HL-60/S4 (cell line): ENCODE results near the gene LRRC55.

Source experiments
- in situ Hi-C: fragments of 300-500 bp; cut with MboI; formaldehyde crosslinking; loops from 2 replicates; pipeline ENCODE4 v1.14.3; 2022; ENCODE audit warnings: low sequenced_read_pairs

The LRRC55 gene

DNA sequence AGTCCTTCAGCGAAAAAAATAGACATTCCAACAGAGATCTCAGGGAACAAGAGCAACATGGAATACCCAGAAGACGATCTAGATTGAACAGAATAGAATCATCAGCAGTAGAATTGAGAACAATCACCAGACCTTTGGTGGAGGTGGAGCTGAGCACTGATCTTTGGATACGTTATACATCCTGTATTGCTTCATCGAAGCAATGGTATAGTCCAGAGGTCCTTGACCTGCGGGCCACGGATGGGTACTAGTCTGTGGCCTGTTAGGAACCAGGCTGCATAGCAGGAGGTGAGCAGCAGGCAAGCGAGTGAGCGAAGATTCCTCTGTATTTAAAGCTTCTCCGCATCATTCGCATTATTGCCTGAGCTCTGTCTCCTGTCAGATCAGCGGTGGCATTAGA lies 17.6 kb downstream of the LRRC55 start:
- in situ Hi-C loops, result no loop called here

DNA sequence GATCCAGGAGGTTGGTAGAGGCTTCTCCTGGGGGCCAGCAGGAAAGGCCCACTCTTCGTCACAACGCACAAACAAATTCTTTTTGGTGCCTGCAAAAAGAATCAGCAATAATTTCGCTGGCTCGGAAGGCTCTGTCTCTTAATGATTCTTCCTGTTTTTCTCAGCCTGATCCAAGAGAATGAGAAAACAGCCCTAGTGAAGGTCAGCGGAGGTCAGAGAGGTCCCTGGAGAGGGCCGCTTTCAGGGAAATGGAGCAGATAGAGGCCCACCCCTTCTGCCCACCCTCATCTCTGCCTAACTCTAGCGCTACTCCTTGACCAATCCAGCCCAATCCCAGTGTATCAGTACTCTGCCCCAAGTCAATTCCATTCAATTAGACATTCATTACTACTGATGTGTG lies 19.2 kb downstream of the LRRC55 start:
- in situ Hi-C loops, result loop anchor here (25.0 kb wide), 1 partner anchor 111 kb away; the partner anchor contains the start of gene TNKS1BP1

DNA sequence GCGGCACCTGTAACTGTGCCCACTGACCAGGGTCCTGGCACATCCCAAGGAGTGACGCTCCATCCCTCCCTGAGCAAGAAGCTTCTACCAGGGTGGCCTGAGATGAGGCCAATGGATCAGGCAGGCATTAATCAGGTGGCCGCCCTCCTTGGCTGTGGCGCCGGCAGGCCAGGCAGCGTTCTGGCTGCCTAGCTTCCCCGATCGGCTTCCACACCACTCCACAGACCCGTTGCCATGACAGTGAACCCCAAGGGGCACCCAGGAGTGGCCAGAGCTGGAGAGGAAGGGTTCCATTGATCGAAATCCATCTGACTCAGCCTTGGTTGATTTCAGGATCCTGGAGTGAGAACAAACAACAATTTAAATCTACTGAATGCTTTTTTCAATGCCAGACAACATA lies 20.5 kb downstream of the LRRC55 start:
- in situ Hi-C loops, result loop anchor here (25.0 kb wide), 1 partner anchor 110 kb away; the partner anchor contains the start of gene TNKS1BP1

DNA sequence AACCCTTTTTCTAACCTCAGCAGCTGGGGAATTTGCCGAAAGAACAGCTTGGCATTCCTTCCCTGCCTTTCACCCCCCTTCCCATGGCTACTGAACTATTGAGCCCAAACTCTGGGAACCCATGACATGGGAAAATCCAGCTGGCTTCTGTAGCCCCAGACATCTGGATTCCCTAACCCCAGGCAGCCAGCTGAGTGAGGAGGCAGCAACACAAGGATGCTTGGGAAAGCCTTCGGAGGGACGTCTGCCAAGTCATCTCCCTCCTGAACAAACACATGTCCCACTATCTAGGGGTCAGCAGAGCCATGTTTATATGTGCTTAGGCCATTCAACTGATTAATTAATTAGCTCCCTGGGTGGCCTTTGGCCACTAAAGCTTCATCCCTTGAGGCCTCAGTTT lies 21.6 kb downstream of the LRRC55 start:
- in situ Hi-C loops, result loop anchor here (25.0 kb wide), 1 partner anchor 109 kb away; the partner anchor contains the start of gene TNKS1BP1

DNA sequence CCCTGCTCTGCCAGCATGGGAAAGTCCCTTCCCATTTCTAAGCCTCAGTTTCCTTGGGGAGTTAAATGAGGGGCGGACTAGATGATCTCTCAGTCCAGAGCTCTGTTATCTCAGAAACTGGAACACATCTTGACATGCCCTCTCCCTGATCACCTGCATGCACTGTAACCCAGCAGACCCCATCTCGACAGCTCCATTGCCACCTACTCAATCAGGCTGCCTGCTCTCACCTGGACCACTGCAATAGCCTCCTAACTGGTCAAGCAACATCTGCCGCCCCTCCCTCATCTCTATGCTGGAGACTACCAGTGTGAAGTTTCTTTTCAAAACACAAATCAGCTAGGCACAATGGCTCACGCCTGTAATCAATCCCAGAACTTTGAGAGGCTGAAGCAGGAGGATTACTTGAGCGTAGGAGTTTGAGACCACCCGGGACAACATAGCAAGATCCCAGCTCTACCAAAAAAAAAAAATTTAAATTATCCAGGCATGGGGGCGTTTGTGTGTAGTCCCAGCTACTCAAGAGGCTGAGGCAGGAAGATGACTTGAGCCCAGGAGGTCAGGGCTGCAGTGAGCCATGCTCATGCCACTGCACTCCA lies 22.2 kb downstream of the LRRC55 start:
- in situ Hi-C loops, result loop anchor here (25.0 kb wide), 1 partner anchor 108 kb away; the partner anchor contains the start of gene TNKS1BP1

DNA sequence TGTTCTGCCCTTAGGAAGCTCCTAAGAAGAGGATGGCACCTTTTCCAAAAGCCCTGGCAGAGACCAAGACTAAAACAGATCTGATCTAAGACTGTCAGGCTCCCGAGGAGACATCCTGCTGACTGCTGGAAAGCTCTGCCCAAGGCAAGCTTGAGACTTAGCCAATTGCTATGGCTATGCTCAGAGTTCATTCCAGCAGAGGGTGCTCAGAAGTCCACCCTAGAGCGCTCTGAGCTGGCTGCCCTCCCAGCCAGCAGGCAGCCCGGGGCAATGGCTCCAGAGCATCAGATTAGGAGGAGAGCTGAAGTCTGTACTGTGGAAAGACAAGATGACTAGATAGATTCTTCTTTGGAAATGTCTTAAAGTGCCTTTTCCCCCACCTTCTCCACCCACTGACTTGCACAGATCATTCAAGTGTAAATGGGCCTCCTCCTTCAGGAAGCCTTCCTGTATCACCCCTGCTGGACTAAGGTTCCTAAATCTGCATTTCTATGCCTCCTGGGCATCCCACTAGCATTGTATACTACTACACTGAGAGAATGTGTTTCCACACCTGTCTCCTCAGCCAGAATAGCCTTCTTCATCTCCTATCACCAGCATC lies 23.4 kb downstream of the LRRC55 start:
- in situ Hi-C loops, result loop anchor here (25.0 kb wide), 1 partner anchor 107 kb away; the partner anchor contains the start of gene TNKS1BP1

DNA sequence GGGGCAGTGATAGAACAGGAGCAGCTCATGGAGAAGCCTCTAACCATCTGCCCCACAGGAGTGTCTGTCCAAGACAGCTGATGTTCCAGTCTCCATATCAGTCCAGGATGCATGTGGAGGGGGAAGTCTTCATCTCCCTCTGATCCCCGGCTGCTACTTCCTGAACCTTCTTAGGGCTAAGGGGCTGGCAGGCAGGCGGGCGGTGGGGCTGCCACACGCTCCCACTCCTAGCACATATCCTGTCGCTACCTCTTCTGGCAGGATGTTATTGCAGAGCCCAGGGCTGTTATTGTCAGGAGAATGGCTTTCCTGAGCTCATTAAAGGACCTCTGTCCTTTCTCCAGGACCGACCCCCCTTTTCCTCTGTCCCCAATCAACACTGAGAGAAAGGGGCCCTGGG lies 25.4 kb downstream of the LRRC55 start:
- in situ Hi-C loops, result loop anchor here (25.0 kb wide), 1 partner anchor 105 kb away; the partner anchor contains the start of gene TNKS1BP1

DNA sequence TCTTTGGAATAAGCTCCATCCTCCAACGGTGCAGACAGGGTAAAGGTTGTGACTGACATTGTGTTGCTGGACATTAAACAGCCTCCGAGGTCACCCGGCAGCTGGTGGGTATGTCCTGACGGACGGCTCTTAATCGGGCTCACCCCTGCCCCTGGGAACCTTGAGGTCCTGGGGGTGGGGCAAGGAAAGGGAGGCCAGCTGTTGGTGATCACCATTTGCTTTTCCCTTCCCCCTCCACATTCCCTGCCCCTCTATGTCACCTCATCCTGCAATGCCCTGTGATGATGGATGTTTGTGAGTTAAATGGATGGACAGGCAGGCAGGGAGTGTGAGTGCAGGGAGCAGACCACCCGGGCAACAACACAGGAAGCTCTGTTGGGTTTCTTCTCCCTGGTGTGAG lies 29.0 kb downstream of the LRRC55 start:
- in situ Hi-C loops, result loop anchor here (25.0 kb wide), 1 partner anchor 102 kb away; the partner anchor contains the start of gene TNKS1BP1

DNA sequence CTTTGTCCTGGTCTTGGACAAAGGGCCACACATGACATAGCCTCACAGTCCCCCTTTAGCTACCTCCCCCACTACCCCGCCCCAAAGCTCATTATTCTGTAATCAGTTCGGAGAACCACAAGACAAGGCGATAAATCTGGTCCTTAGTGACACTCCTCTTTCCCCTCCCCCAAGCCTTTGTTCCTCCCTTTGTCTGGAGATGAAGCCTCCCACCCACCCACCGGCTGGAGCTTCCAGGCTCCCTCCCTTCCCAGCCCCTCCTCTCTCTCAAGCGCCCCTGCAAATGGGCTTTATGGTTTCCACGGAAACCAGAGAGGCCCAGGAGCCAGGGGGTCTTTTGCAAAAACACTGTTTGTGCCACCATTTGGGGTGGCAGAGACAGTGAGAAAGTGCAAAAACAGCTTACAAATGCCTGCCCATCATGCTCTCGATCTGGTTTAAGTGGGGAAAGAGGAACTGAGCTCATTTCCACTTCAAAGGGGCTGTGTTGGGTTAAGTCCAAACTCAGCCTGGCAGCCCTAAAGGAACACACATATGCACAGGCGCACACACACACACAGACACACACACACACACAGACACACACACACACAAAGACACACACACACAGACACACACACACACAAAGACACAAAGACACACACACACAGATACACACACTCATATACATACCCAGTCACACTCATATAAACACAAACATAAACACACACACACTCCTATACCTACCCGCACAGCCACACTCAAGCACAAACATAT lies 31.8 kb downstream of the LRRC55 start:
- in situ Hi-C loops, result loop anchor here (25.0 kb wide), 1 partner anchor 99 kb away; the partner anchor contains the start of gene TNKS1BP1

DNA sequence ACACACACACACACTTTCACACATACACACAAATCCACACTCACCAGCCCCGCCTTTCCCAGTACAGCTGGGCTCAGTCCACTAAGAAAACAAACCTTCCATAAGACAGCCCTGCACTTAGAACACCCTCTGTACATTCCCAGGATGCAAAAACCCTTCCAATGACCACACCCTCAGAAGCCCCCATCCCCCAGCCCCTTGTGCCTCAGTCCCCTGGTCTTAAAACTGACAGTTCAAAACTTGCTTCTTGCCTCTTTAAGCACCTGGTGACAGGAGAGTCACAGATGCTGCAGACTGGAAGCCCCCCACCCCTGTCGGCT lies 32.3 kb downstream of the LRRC55 start:
- in situ Hi-C loops, result loop anchor here (25.0 kb wide), 1 partner anchor 98 kb away; the partner anchor contains the start of gene TNKS1BP1

DNA sequence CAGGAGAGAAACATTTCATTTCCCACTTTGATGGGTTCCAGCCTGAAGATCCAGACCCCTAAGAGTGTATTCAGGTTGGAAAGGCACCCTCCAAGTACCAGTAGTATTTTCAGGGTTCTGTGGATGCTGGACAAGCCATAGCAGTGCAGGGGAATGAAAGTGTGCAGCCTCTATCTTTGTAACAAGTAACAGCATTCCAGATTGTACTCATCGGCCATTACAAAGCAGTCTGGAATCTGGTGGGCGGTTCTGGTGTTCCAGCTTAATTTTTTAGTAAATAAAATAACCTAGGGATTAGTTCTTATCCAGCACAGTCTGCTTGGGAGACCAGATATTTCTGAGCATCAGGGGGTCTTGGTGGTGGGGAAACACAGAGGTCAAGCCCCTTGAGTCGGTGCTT lies 32.7 kb downstream of the LRRC55 start:
- in situ Hi-C loops, result loop anchor here (25.0 kb wide), 1 partner anchor 98 kb away; the partner anchor contains the start of gene TNKS1BP1

DNA sequence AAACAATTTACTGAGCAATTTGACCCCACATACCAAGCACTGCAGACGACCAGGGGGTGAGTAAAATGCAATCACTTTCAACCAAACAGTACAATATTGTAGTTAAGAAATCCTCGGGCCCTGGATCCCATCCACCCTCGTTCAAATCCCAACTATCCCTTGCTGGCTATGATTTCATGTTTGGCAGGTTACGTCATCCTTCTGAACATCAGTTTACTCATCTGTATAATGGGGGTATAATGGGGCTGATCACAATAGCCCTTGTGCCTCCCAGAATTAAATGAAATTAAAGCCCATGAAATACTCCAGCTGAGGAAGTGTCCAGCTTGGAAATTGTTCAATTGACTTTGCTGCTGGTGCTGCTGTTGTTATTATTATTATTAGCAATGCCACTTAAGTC lies 34.7 kb downstream of the LRRC55 start:
- in situ Hi-C loops, result loop anchor here (25.0 kb wide), 1 partner anchor 96 kb away; the partner anchor contains the start of gene TNKS1BP1

DNA sequence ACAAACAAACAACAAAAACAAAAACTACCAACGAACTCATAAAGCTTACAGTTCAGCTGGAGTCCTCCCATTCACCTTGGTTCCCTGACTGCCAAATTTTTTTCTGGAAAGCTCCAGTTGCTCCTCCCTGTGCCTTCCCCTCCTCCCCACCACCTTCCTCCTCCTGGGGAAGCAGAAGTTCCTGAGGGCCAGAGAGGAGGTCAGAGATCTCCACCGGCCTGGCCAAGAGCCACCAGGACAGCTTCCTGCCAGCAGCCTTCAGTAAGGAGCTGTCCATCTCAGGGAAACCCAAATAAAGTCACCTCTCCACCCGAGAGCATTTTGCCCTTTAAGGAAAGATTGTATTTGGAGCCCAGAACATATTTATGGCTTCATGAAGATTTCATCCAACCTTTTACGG lies 35.3 kb downstream of the LRRC55 start:
- in situ Hi-C loops, result loop anchor here (25.0 kb wide), 1 partner anchor 95 kb away; the partner anchor contains the start of gene TNKS1BP1

DNA sequence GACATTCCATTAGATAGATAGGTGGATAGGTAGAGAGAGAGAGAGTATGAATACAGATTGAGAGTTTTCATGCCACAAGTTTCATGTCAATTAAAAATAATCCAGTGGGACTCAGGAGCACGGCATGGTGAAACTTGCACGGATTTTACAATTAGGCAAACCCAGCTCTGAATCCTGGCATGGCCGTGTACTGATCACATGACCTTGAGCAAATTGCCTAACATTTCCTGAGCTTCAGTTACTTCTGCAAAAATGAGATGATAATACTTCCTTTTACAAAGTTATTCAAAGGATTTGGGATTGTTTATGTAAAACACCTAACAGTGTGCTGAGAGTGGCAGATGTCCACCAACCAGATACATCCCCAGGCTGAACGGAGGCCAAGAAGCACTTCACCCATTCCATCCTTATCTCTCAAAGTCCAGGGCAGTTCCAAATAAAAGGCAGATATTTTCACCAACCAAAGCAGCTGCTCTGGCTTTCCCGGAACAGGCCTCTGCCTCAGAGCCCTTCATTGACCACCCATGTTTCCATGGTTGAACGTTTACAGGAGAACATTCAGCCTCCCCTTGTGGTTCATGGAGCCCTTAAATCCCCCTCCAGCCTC lies 37.4 kb downstream of the LRRC55 start:
- in situ Hi-C loops, result loop anchor here (25.0 kb wide), 1 partner anchor 93 kb away; the partner anchor contains the start of gene TNKS1BP1

DNA sequence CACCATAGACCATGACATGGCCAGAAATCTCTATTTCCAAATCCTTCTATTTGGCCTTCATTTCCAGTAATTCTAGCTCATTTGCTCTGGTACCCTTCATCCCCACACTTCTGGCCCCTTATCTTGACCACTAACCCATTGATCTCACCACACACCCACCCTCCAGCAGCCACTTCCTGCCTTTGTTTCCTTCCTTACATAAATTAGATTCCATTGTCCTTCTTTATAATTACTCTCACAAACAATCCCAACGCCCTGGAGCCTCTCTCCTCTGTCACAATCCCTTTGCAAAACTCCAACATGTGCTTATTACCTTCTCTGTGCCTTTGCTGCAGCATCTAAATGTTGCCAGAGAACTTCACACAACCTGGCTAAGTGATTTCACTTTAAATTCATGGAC lies 40.5 kb downstream of the LRRC55 start:
- in situ Hi-C loops, result loop anchor here (25.0 kb wide), 1 partner anchor 90 kb away; the partner anchor contains the start of gene TNKS1BP1

DNA sequence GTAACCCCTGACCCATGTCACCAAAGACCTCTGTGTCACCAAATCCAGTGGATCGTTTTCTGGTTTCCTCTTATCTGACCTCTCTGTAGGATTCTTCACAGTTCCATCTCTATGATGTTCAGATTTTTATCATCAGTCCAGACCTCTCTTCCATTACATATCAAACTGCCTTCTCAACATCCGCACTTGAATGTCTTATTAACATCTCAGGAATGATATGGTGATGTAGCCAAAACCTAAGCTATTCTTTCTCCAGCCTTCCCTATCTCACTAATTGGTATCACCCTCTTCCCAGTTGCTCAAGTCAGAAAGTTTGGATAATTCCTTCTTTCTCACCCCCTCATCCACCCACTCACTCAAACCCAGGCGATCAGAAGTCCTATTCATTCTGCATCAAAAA lies 41.8 kb downstream of the LRRC55 start:
- in situ Hi-C loops, result loop anchor here (25.0 kb wide), 1 partner anchor 89 kb away; the partner anchor contains the start of gene TNKS1BP1

DNA sequence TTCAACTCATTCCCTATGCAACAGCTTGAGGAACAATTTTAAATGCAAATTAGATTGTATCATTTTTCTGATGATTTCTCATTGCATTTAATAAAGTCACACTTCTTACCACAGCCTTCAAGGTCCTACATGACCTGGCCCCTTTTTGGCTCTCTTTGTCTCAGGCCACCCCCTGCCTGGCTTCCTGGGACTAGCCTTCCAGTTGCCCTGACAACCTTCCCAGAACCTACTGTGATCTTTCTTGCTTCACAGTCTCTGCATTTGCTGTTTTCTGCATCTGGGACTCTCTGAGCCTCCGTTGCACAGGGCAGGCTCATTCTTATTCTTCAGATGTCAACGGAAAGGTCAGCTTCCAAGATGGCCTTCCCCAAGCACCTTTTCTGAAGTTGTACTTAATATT lies 42.4 kb downstream of the LRRC55 start:
- in situ Hi-C loops, result loop anchor here (25.0 kb wide), 1 partner anchor 88 kb away; the partner anchor contains the start of gene TNKS1BP1

DNA sequence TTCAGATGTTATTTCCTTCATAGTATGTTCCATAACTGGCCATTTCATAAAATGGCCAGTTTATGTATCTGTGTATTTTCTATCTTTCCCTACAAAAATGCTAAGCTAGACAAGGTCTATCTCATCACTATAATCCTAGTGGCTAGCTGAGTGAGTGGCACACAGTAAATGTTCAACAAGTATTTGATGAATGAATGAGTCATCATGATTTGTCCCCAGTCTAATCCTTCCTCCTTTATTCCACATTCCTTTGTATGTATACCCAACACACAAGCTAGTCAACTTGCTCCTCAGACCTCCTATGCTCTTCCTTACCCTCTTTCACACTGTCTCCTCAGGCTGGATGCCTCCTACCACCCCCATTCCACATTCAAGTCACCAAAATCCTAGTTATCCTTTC lies 42.8 kb downstream of the LRRC55 start:
- in situ Hi-C loops, result loop anchor here (25.0 kb wide), 1 partner anchor 88 kb away; the partner anchor contains the start of gene TNKS1BP1

DNA sequence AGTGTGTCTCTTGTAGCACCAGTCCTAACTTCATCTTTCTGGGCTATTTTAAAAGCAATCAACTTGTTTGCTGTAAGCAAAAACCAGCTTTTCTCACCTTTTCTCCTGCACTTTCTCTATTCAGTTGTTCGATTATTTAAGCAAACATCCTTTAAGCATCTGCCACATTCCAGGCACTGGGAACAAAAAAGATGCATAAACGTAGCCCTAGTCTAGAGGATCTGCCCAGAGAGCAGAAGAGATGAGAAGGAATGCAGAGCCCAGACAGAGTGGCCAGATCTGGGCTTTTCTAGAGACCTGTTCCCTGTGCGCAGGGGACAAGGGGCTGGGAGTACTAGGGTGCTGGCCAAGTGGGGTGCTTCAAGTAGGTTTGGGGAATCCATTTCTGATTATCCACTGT lies 46.8 kb downstream of the LRRC55 start:
- in situ Hi-C loops, result loop anchor here (25.0 kb wide), 1 partner anchor 391 kb away; no protein-coding TSS in a partner anchor

DNA sequence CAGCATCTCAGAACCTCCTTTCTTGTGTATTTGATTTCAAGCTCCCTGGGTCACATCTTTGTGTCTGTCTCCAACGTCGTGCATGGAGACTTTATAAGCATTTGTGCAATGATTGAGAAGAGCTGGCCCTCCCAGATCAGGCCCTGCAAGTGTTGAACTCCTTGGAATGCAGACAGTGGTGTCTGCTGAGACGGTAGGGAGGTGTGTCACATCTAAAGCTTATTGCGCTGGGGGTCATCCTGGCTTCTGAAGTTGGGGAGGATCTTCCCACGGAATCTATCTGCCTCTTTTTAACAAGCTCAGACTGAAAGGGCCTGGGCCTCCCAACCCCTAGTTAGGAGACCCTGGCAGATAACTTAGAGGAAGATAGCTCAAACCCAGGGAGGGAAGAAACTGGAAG lies 48.6 kb downstream of the LRRC55 start:
- in situ Hi-C loops, result loop anchor here (25.0 kb wide), 1 partner anchor 393 kb away; no protein-coding TSS in a partner anchor
